HG03432 (cell line): ENCODE data around the gene FOXD4L1.
"Not testable (repeated sequence)": the region's sequence is repeated elsewhere in the genome, so short reads cannot be mapped to it uniquely, and the experiment has no call there.

Experiments used
- ATAC-seq: cut with Tn5 transposase; IDR thresholded peaks from one replicate; pipeline ENCODE4 v1.9.1; 2021; ENCODE audit warnings: mild to moderate bottlenecking, moderate library complexity; ENCODE audit not compliant: unreplicated experiment

Gene FOXD4L1

DNA sequence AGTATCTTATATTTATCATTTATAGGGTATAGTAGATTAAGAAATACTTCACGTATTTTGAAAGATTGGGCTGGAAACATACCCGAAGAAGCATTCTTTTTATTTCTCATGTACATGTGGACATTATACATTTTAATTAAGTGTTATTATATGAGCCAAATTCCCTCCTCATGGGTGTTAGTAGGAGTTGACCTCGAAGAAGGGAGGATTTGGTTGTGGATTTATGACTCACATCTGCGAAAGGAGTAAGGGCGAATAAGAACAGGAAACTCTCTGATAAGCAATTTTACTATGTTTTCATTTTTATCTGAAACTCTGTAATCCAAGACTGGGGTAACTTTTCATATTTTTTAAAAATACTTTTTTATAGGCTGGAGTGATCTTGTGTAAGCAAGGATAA lies 23.0 kb downstream of the FOXD4L1 start:
- ATAC-seq: not testable (repeated sequence)

- ATAC-seq: not testable (repeated sequence)
These were observed 26.5 kb downstream of the FOXD4L1 start for GRCh38 chr2:113524986-113525385.

GRCh38 chr2:113527350-113528045 lies 29.0 kb downstream of the FOXD4L1 start:
- peak; percentile 93 for ATAC-seq

DNA sequence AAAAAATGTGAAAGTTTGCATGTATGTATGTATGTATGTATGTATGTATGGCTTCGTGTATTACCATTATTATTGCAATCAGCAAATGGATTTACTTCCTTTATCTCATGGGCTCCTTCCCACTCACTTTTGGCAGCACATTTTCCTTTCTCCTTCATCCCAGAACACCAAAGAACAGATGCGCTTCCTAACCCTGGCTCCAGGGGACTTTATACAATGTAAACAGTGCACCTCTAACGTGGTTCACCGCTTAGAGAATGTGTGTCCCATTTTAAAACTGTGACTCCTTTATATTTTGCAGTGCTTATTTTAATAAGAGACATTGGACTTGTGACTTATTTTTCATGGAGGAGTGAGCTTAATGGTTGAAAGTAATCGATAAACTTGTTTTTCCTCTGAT lies 29.7 kb downstream of the FOXD4L1 start:
- not testable (repeated sequence) for ATAC-seq

GRCh38 chr2:113528904-113529303 lies 30.4 kb downstream of the FOXD4L1 start:
- ATAC-seq: not testable (repeated sequence)

- ATAC-seq: not testable (repeated sequence)
These were observed 34.5 kb downstream of the FOXD4L1 start for GRCh38 chr2:113532991-113533390.

DNA sequence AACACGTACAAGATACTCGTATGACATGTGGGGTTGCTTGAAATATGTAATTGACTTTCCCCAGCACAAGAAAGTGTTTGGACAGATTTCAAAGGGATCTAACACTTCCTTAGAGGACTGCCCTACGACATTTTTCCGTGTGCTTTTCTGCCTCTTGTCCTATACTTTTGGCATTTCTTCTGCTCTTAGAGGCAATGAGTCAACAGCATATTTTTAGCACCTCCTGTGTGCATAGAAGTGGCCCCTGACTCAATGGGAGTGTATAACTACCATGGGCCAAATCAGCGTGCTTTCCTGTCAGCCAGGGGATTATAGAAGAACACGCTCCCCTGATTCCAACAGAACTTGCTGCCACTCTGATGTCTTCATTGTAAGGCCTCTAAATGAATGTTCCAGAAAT lies 38.1 kb downstream of the FOXD4L1 start:
- not testable (repeated sequence) for ATAC-seq

DNA sequence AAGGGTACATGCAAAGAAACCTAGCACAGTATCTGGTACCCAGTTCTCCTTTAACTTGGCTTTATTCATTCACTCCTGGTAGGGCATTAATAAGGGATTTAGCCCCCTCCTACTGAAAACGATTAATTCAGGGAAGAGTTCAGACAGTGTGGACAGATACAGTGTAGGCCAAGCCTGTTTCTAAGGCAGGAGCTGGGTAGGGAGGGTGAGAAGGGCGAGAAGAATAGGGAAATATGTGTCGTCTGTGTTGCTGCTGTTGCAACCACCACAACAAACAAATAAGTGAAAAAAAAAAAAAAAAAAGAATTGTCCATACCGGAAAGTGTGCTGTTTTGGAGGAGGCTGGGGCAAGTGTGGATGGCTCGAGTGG lies 42.4 kb downstream of the FOXD4L1 start:
- ATAC-seq: not testable (repeated sequence)

- not testable (repeated sequence) for ATAC-seq
These were observed 42.9 kb downstream of the FOXD4L1 start for GRCh38 chr2:113541204-113541975.

DNA sequence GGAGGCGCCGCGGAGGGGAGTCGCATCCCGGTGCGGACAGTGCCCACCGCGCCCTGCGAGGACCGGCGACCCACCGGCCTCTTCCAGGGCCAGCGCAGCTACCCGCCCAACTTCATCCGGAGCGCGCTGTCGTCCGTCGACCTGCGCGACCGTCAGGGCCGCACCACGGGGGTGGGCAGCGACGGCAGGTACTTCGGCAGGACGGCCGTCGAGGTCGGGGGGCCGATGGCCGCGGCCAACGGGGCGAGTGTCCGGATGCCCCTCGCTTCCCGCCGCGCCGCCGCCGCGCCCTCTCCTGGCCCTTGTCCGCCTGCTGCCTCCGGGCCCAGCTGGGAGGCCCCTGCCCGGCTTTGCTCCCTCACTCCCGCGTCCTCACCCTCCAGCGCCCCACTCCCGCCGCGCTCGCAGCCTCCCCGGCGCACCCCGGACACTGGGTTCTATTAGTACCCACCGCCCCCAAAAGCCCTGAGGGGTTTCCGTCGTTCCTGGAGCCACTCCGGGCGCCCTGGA lies 43.6 kb downstream of the FOXD4L1 start:
- ATAC-seq: not testable (repeated sequence)

DNA sequence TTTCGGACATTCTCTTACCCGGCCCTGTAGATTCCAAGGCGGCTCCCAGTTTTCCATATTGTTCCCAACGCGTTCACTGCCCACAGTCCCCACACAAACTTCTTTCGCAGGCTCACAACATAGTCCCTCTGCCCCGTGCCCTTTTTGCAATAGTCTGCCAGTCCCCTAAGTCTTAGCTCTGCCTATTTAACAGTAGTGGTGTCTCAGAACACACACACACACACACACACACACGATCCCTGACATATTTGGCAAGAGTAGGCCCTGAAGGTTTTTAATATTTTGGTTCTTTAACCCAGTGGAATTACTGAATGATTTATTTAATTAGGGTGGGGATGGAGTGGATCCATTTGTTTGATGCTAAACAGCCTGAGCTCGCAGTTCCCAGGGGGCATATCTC lies 44.1 kb downstream of the FOXD4L1 start:
- ATAC-seq: not testable (repeated sequence)
